Daoy (cell line): Measurements from ENCODE around the gene ETS1. TPM values are rescaled to one million over a fixed set of nuclear protein-coding genes. Genes with fewer than 3 reads are reported as not detected.

ENCODE experiments used
- DNase-seq: peaks from one replicate; pipeline ENCODE4 v3.0.0-alpha.2; 2015; ENCODE audit warnings: low read depth
- total RNA-seq: library from RNA; depleted of rRNA; stranded (reverse); fragments of >200 nt; shearing (Covaris generic); gene quantifications from 2 replicates; pipeline ENCODE4 v1.2.3, GENCODE V29; 2014

Gene ETS1
- total RNA-seq, 1 experiment from 2014 or later: 70.7 TPM

- no peak for DNase-seq
Measured at GRCh38 chr11:128434411-128434810, 152.9 kb downstream of the ETS1 start.

- no peak for DNase-seq
Measured at GRCh38 chr11:128432926-128433325, 154.4 kb downstream of the ETS1 start.

GRCh38 chr11:128431931-128432330 lies 155.4 kb downstream of the ETS1 start:
- no peak for DNase-seq

GRCh38 chr11:128428935-128429334 lies 158.4 kb downstream of the ETS1 start:
- no peak for DNase-seq

GRCh38 chr11:128424851-128425285 lies 162.5 kb downstream of the ETS1 start:
- DNase-seq: peak; percentile 56

- DNase-seq: no peak
Measured at GRCh38 chr11:128424271-128424711, 163.1 kb downstream of the ETS1 start.

GRCh38 chr11:128422576-128423370 lies 164.6 kb downstream of the ETS1 start:
- peak; percentile 32 for DNase-seq

- DNase-seq: peak; percentile 77
Measured at GRCh38 chr11:128421577-128422330, 165.6 kb downstream of the ETS1 start.

- peak; percentile 79 for DNase-seq
Measured at GRCh38 chr11:128420951-128421350, 166.4 kb downstream of the ETS1 start.

- peak; percentile 24 for DNase-seq
Measured at GRCh38 chr11:128420265-128420664, 167.1 kb downstream of the ETS1 start.

GRCh38 chr11:128419012-128419767 lies 168.2 kb downstream of the ETS1 start:
- DNase-seq: no peak

GRCh38 chr11:128417607-128418324 lies 169.6 kb downstream of the ETS1 start:
- peak; percentile 44 for DNase-seq

- no peak for DNase-seq
Measured at GRCh38 chr11:128416976-128417375, 170.4 kb downstream of the ETS1 start.

- peak; percentile 75 for DNase-seq
Measured at GRCh38 chr11:128415539-128415938, 171.8 kb downstream of the ETS1 start.

GRCh38 chr11:128412847-128413791 lies 174.2 kb downstream of the ETS1 start:
- no peak for DNase-seq

GRCh38 chr11:128411812-128412211 lies 175.5 kb downstream of the ETS1 start:
- DNase-seq: no peak

GRCh38 chr11:128411150-128411549 lies 176.2 kb downstream of the ETS1 start:
- DNase-seq: no peak

GRCh38 chr11:128409476-128409875 lies 177.9 kb downstream of the ETS1 start:
- peak; percentile 76 for DNase-seq
